Esophagus muscularis mucosa (tissue), 4 donors: ENCODE measurements around the gene DZANK1. TPM values are rescaled to one million over a fixed set of nuclear protein-coding genes. Genes with fewer than 3 reads are reported as not detected.

Experiments
- DNase-seq: peaks from one replicate; pipeline ENCODE4 v3.0.0-alpha.2; 2017; ENCODE audit errors: extremely low spot score
- H3K27ac ChIP-seq, 4 donors: fragments of 200-600 bp; sonication (generic); replicated peaks in 1 of 4; 1 replicate in 3 of 4; 2 replicates in 1 of 4; pipeline ENCODE4 v1.5.1; 2016 to 2019; ENCODE audit warnings: mild to moderate bottlenecking in 1 of 4
- H3K27me3 ChIP-seq, 4 donors: fragments of 200-600 bp; sonication (generic); one replicate each; pipeline versions ENCODE4 v1.5.1 to v1.6.0; 2016 to 2019
- H3K36me3 ChIP-seq, 4 donors: fragments of 200-600 bp; sonication (generic); one replicate each; pipeline ENCODE4 v1.5.1; 2016 to 2019
- H3K4me1 ChIP-seq, 4 donors: fragments of 200-600 bp; sonication (generic); one replicate each; pipeline ENCODE4 v1.5.1; 2016 to 2019
- H3K4me3 ChIP-seq, 4 donors: fragments of 200-600 bp; sonication (generic); 1 replicate in 2 of 4; 2 replicates in 2 of 4; pipeline ENCODE4 v1.5.1; 2016 to 2019; ENCODE audit warnings: mild to moderate bottlenecking in 4 of 4, moderate library complexity in 1 of 4
- H3K9me3 ChIP-seq, 4 donors: fragments of 200-600 bp; sonication (generic); 1 replicate in 3 of 4; 2 replicates in 1 of 4; pipeline ENCODE4 v1.5.1; 2016 to 2019
- EP300 ChIP-seq: sonication (generic); formaldehyde crosslinking; IDR thresholded peaks from one replicate; pipeline ENCODE4 v1.6.1; 2017; ENCODE audit warnings: antibody characterized with exemption
- POLR2A ChIP-seq: fragments of 450-650 bp; IDR thresholded peaks from one replicate; pipeline ENCODE4 v1.6.1; 2017; ENCODE audit warnings: antibody characterized with exemption, moderate library complexity, mild to moderate bottlenecking, low read depth
- POLR2AphosphoS5 ChIP-seq, 2 donors: sonication (generic); formaldehyde crosslinking; IDR thresholded peaks; one replicate each; pipeline ENCODE4 v1.6.1; 2017; ENCODE audit warnings: antibody characterized with exemption in 2 of 2
- WGBS: methylation state at CpG from one replicate; pipeline ENCODE4 v1.1.5; 2018; 5-methylcytosine and 5-hydroxymethylcytosine counted together
- intact Hi-C: fragments of 100-400 bp; cut with DNase I; formaldehyde crosslinking; loops from one replicate; pipeline ENCODE4 v1.15.1; 2023
- total RNA-seq, 4 donors: library from RNA; depleted of rRNA; stranded (reverse); fragments of >200 nt; gene quantifications; one replicate each; pipeline versions ENCODE4 v1.1.0 to v1.2.1, GENCODE V29; 2016
- TF ChIP-seq, protein P1 (sequence below), 3 experiments: fragments of 200-600 bp in 2 of 3; fragments of 450-650 bp in 1 of 3; sonication (generic) in 2 of 3; IDR thresholded peaks; one replicate each; pipeline ENCODE4 v1.5.1; 2017 to 2019; ENCODE audit warnings: antibody characterized with exemption in 3 of 3, mild to moderate bottlenecking in 2 of 3, moderate library complexity in 1 of 3

The DZANK1 gene
- total RNA-seq, 4 donors from 2014 or later: 1.3 to 2.1 (median 1.4) TPM

DNA sequence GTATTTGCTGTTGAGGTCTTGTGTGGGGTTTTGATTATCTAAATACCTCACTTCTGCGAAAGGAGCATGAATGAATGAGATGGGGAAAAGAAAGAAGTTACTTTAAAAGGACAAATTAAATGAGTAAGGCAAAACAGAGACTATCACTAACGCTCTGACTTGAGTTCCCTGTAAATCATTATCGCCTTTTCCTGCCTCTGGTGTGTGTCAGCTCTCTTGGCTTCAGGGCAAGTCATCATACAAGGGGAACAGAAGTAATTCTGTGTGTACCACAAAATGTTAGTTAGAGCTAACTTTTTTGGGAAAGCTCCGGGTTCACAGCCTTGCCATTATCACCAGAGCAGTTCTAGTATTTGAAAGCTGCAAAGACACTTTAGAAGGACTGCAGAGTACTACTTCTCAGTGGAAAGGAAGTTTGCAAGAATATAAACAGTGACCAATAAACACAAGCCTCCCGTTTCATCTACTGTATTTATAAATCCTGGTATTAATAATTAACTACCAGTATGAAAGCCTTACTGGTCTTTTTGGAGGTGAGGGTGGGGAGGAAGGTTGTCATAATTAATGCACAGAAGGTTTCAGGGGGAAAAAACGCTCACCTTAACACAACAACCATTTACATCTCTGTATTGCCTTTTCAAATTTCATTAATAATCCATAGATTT lies 1.2 kb downstream of the DZANK1 start:
- 54% methylated on average over 6 of the region's 6 CpGs for WGBS
- intact Hi-C loops: loop anchor here (5.0 kb wide), 1 partner anchor 42 kb away; the partner anchor contains the start of gene SEC23B
- H3K4me1 ChIP-seq: peaks cover 14 to 28% (median 20%) of the 10 kb centered on the region in 4 donors
- no peaks in the 10 kb centered on the region for H3K27me3 ChIP-seq
- H3K4me3 ChIP-seq: no peak overlapping the region
- H3K36me3 ChIP-seq: peaks cover 0 to 11% (median 3%) of the 10 kb centered on the region in 4 donors
- H3K9me3 ChIP-seq: no peaks in the 10 kb centered on the region
- no peak overlapping the region for H3K27ac ChIP-seq
- TF ChIP-seq EP300 (no peak), POLR2A (no peak), POLR2AphosphoS5 (IDR thresholded peaks at IDR 0.05) (no peak)
- TF ChIP-seq, protein P1, sequence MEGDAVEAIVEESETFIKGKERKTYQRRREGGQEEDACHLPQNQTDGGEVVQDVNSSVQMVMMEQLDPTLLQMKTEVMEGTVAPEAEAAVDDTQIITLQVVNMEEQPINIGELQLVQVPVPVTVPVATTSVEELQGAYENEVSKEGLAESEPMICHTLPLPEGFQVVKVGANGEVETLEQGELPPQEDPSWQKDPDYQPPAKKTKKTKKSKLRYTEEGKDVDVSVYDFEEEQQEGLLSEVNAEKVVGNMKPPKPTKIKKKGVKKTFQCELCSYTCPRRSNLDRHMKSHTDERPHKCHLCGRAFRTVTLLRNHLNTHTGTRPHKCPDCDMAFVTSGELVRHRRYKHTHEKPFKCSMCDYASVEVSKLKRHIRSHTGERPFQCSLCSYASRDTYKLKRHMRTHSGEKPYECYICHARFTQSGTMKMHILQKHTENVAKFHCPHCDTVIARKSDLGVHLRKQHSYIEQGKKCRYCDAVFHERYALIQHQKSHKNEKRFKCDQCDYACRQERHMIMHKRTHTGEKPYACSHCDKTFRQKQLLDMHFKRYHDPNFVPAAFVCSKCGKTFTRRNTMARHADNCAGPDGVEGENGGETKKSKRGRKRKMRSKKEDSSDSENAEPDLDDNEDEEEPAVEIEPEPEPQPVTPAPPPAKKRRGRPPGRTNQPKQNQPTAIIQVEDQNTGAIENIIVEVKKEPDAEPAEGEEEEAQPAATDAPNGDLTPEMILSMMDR (IDR thresholded peaks at IDR 0.05): no peak
- no peak for DNase-seq

DNA sequence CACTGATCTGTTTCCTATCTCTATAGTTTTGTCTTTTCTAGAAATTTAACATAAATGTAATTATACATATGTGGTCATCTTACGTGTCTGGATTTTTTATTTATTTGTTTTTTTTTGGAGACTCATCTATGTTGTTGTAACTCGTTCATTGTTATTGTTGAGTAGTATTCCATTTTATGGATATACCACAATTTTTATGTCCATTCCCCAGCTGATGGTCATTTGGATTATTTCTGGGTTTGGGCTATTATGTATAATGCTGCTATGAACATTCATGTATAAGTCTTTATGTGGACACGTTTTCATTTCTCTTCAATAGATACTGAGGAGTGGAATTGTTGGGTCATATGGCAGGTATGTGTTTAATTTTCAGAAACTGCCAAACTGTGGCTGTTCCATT lies 10.2 kb downstream of the DZANK1 start:
- whole genome bisulfite sequencing: 91% methylated on average over 3 of the region's 3 CpGs
- no peak for DNase-seq
- Histone ChIP-seq H3K27me3 (no peaks in the 10 kb centered on the region), H3K9me3 (peaks cover 0 to 7% (median 0%) of the 10 kb centered on the region in 4 donors), H3K27ac (no peak overlapping the region), H3K36me3 (peaks cover 0 to 4% (median 0%) of the 10 kb centered on the region in 4 donors), H3K4me1 (no peaks in the 10 kb centered on the region), H3K4me3 (no peak overlapping the region)
- TF ChIP-seq POLR2AphosphoS5 (IDR thresholded peaks at IDR 0.05) (no peak), EP300 (no peak), POLR2A (no peak)
- TF ChIP-seq, protein P1 (IDR thresholded peaks at IDR 0.05): no peak
- intact Hi-C loops: no loop called here

DNA sequence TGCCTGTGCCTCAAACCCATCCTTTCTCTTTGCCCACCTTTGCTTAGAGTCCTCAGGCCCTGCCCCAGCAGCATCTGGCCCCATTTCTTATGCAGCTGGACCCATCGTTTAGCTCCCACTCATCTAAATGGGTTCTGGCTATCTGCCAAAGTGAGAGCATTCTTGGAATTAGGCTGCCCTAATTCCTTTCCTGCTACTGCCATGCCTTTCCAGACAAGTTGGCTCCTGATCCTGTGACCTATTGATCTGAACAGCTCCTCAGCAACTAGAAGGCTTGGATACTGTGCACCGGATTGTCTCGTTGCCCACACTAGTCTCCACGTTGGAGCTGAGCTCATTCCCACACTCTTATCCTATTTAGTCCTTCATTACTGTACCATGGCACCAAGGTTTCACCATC lies 22.9 kb downstream of the DZANK1 start:
- no peak for DNase-seq
- intact Hi-C loops: no loop called here
- Histone ChIP-seq H3K9me3 (no peaks in the 10 kb centered on the region), H3K4me3 (no peak overlapping the region), H3K4me1 (peaks cover 0 to 5% (median 0%) of the 10 kb centered on the region in 4 donors), H3K27ac (no peak overlapping the region), H3K36me3 (peaks cover 0 to 6% (median 0%) of the 10 kb centered on the region in 4 donors), H3K27me3 (no peaks in the 10 kb centered on the region)
- TF ChIP-seq POLR2A (no peak), POLR2AphosphoS5 (IDR thresholded peaks at IDR 0.05) (no peak), EP300 (no peak)
- TF ChIP-seq, protein P1 (IDR thresholded peaks at IDR 0.05): no peak
- 45% methylated on average over 4 of the region's 4 CpGs for WGBS

DNA sequence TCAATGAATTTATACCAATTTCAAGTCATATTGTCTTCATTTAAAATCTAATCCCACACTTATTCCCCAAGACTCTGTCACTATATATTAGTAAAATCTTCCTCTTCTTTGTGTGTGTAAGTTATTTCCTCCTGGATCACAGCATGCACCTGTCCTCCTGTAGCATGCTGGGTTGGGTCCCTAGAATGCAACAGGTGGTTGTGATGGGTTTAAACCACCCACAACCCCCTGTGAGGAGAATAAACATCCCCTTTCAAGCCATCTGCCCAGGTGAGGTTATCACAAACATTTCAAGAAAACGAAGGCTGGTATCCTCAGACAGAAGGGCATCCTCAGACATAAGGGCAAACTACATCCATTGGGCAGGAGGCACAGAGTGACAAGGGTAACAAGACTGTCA lies 26.4 kb downstream of the DZANK1 start:
- H3K27me3 ChIP-seq: no peaks in the 10 kb centered on the region
- H3K9me3 ChIP-seq: no peaks in the 10 kb centered on the region
- intact Hi-C loops: no loop called here
- no peak for DNase-seq
- H3K4me1 ChIP-seq: peaks cover 0 to 5% (median 0%) of the 10 kb centered on the region in 4 donors
- 82% methylated on average over 1 of the region's 1 CpG for WGBS
- no peaks in the 10 kb centered on the region for H3K36me3 ChIP-seq
- no peak overlapping the region for H3K27ac ChIP-seq
- TF ChIP-seq POLR2A: no peak
- no peak overlapping the region for H3K4me3 ChIP-seq

DNA sequence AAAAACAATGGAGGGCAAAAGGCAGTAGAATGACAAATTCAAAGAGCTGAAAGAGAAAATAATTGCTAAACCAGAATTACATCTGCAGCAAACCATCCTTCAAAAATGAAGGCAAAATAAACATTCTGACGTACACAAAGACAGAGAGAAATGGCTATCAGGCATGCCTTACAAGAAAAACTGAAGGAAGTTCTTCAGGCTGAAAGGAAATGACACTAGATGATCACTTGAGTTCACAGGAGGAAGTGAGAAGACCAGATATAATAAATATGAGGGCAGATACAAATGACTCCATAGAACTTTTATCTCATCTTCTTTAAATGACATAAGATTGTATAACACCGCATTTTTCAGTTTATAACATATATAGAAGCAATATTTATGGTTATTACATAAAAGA lies 30.0 kb downstream of the DZANK1 start:
- Histone ChIP-seq H3K27me3 (no peaks in the 10 kb centered on the region), H3K36me3 (peaks cover 0 to 7% (median 2%) of the 10 kb centered on the region in 4 donors), H3K4me1 (no peaks in the 10 kb centered on the region), H3K9me3 (no peaks in the 10 kb centered on the region), H3K4me3 (no peak overlapping the region), H3K27ac (no peak overlapping the region)
- intact Hi-C loops: no loop called here
- no peak for DNase-seq
- no peak for TF ChIP-seq POLR2A
- TF ChIP-seq EP300: no peak
- TF ChIP-seq, protein P1 (IDR thresholded peaks at IDR 0.05): no peak
- no peak for TF ChIP-seq POLR2AphosphoS5 (IDR thresholded peaks at IDR 0.05)
- WGBS: 53% methylated on average over 2 of the region's 2 CpGs
